Panc1 (cell line): ENCODE data around the gene PPARGC1A. TPM values are rescaled to one million over a fixed set of nuclear protein-coding genes. Genes with fewer than 3 reads are reported as not detected.

ENCODE experiments used
- ATAC-seq: fragments of 200-7000 bp; cut with Tn5 transposase; 2 replicates; pipeline ENCODE4 v1.9.1; 2020; ENCODE audit warnings: mild to moderate bottlenecking, moderate library complexity
- BruUV-seq: library from RNA; stranded (reverse); fragments of 400-500 nt; replicated peaks from 2 replicates; lab custom pipeline; 2021; lab: Mats Ljungman, UMichigan
- CTCF ChIA-PET: fragments of 300-600 bp; sonication (Branson Sonifier 250); formaldehyde crosslinking; loops from one replicate; lab custom pipeline; 2022; ENCODE audit warnings: antibody characterized with exemption; lab: Charles Lee
- POLR2A ChIA-PET: fragments of 300-600 bp; sonication (Branson Sonifier 250); formaldehyde crosslinking; loops from one replicate; lab custom pipeline; 2022; ENCODE audit warnings: antibody characterized with exemption; lab: Charles Lee
- DNase-seq: peaks from one replicate; pipeline ENCODE4 v3.0.0-alpha.2; 2010; ENCODE audit warnings: low read depth, low spot score
- H3K27ac ChIP-seq: 2 replicates; pipeline ENCODE4 v1.5.1; 2011; ENCODE audit warnings: mild to moderate bottlenecking, low read length, inconsistent platforms
- H3K27me3 ChIP-seq: fragments of 200-500 bp; sonication (Bioruptor generic); 2 replicates; pipeline ENCODE4 v1.6.0; 2014; ENCODE audit warnings: low read length, inconsistent platforms; ENCODE audit not compliant: control insufficient read depth, insufficient read depth
- H3K36me3 ChIP-seq: fragments of 200-500 bp; sonication (Bioruptor generic); 2 replicates; pipeline ENCODE4 v1.5.1; 2014; ENCODE audit warnings: inconsistent platforms, mild to moderate bottlenecking, low read length, moderate library complexity; ENCODE audit not compliant: control insufficient read depth, insufficient read depth
- H3K4me1 ChIP-seq: 2 replicates; pipeline ENCODE4 v1.5.1; 2011; ENCODE audit warnings: inconsistent platforms, mild to moderate bottlenecking, low read length, moderate library complexity; ENCODE audit not compliant: control insufficient read depth, insufficient read depth
- H3K4me3 ChIP-seq, 2 experiments: 2 replicates each; pipeline ENCODE4 v1.5.1; 2011 to 2012; ENCODE audit warnings: low read depth in 2 of 2, low read length in 2 of 2, mild to moderate bottlenecking in 2 of 2, inconsistent platforms in 1 of 2, moderate library complexity in 1 of 2
- H3K9me3 ChIP-seq: fragments of 200-500 bp; sonication (Bioruptor generic); 2 replicates; pipeline ENCODE4 v1.5.1; 2014; ENCODE audit warnings: low read depth, mild to moderate bottlenecking, inconsistent platforms, low read length, moderate library complexity; ENCODE audit not compliant: control insufficient read depth, insufficient read depth
- POLR2AphosphoS5 ChIP-seq: IDR thresholded peaks from 2 replicates; pipeline ENCODE4 v1.6.1; 2012; ENCODE audit warnings: mild to moderate bottlenecking, low read depth, low read length, moderate library complexity
- REST ChIP-seq, 2 experiments: IDR thresholded peaks; 2 replicates each; pipeline ENCODE4 v1.6.1; 2011 to 2012; ENCODE audit warnings: low read depth in 2 of 2, control low read depth in 1 of 2, low read length in 1 of 2, mild to moderate bottlenecking in 1 of 2, moderate library complexity in 1 of 2; ENCODE audit not compliant: insufficient read depth in 1 of 2
- SIN3A ChIP-seq: IDR thresholded peaks from 2 replicates; pipeline ENCODE4 v1.6.1; 2012; ENCODE audit warnings: low read depth, mild to moderate bottlenecking, low read length, moderate library complexity, borderline replicate concordance; ENCODE audit not compliant: insufficient read depth
- TCF7L2 ChIP-seq: IDR thresholded peaks from 2 replicates; pipeline ENCODE4 v1.6.1; 2011; ENCODE audit warnings: mild to moderate bottlenecking, low read depth, low read length, inconsistent platforms
- in situ Hi-C: cut with HindIII; loops from 2 replicates; pipeline ENCODE4 v1.10.0; 2016; ENCODE audit warnings: low sequenced_read_pairs, low pct_unique_long_range_greater_than_20kb
- intact Hi-C: fragments of 100-400 bp; cut with micrococcal nuclease; formaldehyde crosslinking; loops from one replicate; pipeline ENCODE4 v1.10.0; 2022; ENCODE audit not compliant: unreplicated experiment
- total RNA-seq: library from RNA; stranded (reverse); gene quantifications from one replicate; pipeline ENCODE4 v1.2.1, GENCODE V29; 2021; ENCODE audit not compliant: unreplicated experiment
- TF ChIP-seq, protein P1 (sequence below): fragments of 450-650 bp; IDR thresholded peaks from 2 replicates; pipeline ENCODE4 v1.5.1; 2017; ENCODE audit warnings: mild to moderate bottlenecking

Gene PPARGC1A
- total RNA-seq, 1 experiment from 2014 or later = 0.59 TPM

GRCh38 chr4:23884261-23884660, 5.6 kb downstream of the PPARGC1A start:
- H3K36me3 ChIP-seq = no peaks in the 10 kb centered on the region
- ATAC-seq = no peak
- H3K9me3 ChIP-seq = no peaks in the 10 kb centered on the region
- no peak overlapping the region for H3K27ac ChIP-seq
- TF ChIP-seq POLR2AphosphoS5 = no peak
- TF ChIP-seq, protein P1, sequence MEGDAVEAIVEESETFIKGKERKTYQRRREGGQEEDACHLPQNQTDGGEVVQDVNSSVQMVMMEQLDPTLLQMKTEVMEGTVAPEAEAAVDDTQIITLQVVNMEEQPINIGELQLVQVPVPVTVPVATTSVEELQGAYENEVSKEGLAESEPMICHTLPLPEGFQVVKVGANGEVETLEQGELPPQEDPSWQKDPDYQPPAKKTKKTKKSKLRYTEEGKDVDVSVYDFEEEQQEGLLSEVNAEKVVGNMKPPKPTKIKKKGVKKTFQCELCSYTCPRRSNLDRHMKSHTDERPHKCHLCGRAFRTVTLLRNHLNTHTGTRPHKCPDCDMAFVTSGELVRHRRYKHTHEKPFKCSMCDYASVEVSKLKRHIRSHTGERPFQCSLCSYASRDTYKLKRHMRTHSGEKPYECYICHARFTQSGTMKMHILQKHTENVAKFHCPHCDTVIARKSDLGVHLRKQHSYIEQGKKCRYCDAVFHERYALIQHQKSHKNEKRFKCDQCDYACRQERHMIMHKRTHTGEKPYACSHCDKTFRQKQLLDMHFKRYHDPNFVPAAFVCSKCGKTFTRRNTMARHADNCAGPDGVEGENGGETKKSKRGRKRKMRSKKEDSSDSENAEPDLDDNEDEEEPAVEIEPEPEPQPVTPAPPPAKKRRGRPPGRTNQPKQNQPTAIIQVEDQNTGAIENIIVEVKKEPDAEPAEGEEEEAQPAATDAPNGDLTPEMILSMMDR = no peak
- no peak for TF ChIP-seq REST (IDR thresholded peaks at IDR 0.05; ENCODE audit: insufficient read depth in 1 of 2, low read depth in 2 of 2, low read length in 1 of 2)
- intact Hi-C loops (no loop called here), in situ Hi-C loops (no loop called here)
- no TSS peak for BruUV-seq
- no peak for DNase-seq
- H3K27me3 ChIP-seq = no peaks in the 10 kb centered on the region
- ChIA-PET POLR2A (no interaction called here), CTCF (no interaction called here)
- H3K4me1 ChIP-seq = no peaks in the 10 kb centered on the region
- no peak overlapping the region for H3K4me3 ChIP-seq

GRCh38 chr4:23882976-23883531, 6.8 kb downstream of the PPARGC1A start:
- no TSS peak for BruUV-seq
- H3K4me3 ChIP-seq = no peak overlapping the region
- no peak for ATAC-seq
- in situ Hi-C loops = no loop called here
- no peak for DNase-seq
- ChIA-PET POLR2A (no interaction called here), CTCF (no interaction called here)
- TF ChIP-seq TCF7L2 = no peak
- no peak for TF ChIP-seq SIN3A
- no peak for TF ChIP-seq REST (IDR thresholded peaks at IDR 0.05; ENCODE audit: insufficient read depth in 1 of 2, low read depth in 2 of 2, low read length in 1 of 2)
- TF ChIP-seq, protein P1 = no peak
- no peak for TF ChIP-seq POLR2AphosphoS5
- H3K4me1 ChIP-seq = no peaks in the 10 kb centered on the region
- H3K36me3 ChIP-seq = no peaks in the 10 kb centered on the region
- H3K9me3 ChIP-seq = no peaks in the 10 kb centered on the region
- no peaks in the 10 kb centered on the region for H3K27me3 ChIP-seq
- H3K27ac ChIP-seq = no peak overlapping the region
- intact Hi-C loops = no loop called here
